Spleen (tissue), 3 donors: ENCODE measurements around the gene PTCD3.

Experiments used
- POLR2A ChIP-seq, 3 donors: fragments of 450-650 bp; IDR thresholded peaks; one replicate each; pipeline ENCODE4 v1.5.1; 2017; ENCODE audit warnings: antibody characterized with exemption in 3 of 3, mild to moderate bottlenecking in 1 of 3
- POLR2AphosphoS5 ChIP-seq, 3 donors: sonication (generic); formaldehyde crosslinking; IDR thresholded peaks; one replicate each; pipeline ENCODE4 v1.5.1; 2017; ENCODE audit warnings: antibody characterized with exemption in 3 of 3

- no peak for TF ChIP-seq POLR2AphosphoS5 (IDR thresholded peaks at IDR 0.05)
- TF ChIP-seq POLR2A (IDR thresholded peaks at IDR 0.05) = no peak
These were observed 36.6 kb downstream of the PTCD3 start for GRCh38 chr2:86142436-86143257.
